Activated CD4-positive, alpha-beta T cell treated with anti-CD3 and anti-CD28 coated beads, Interleukin-2, amount 50 U/mL, for 16 hours (primary cell): ENCODE results near the gene NTF3.

ENCODE experiments used
- DNase-seq: peaks from one replicate; pipeline ENCODE4 v3.0.0-alpha.2; 2020

NTF3 gene

GRCh38 chr12:5489760-5490406 lies 58.0 kb downstream of the NTF3 start:
- no peak for DNase-seq

DNA sequence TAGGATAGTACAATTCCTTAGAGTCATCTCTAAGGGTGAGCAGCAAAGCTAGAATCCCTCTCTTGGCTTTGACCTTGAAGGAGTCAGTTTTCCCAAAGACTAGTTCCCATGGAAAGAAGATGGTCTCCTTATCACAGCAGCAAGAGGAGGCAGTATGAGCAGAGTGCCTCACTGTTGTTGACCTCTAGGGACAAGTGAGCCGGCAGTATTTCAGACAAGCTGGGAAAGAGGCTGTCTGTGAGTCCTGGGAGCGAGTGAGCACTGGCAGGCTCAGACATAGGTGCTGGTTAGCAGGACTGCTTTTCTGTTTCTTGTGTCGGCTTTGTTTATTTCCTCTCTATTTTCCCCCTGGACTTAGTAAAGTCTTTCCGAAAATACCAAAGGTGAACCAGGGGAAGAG lies 60.7 kb downstream of the NTF3 start:
- no peak for DNase-seq

- DNase-seq, result no peak
These were observed 61.1 kb downstream of the NTF3 start for GRCh38 chr12:5493018-5493417.

GRCh38 chr12:5494343-5494742 lies 62.4 kb downstream of the NTF3 start:
- no peak for DNase-seq

DNA sequence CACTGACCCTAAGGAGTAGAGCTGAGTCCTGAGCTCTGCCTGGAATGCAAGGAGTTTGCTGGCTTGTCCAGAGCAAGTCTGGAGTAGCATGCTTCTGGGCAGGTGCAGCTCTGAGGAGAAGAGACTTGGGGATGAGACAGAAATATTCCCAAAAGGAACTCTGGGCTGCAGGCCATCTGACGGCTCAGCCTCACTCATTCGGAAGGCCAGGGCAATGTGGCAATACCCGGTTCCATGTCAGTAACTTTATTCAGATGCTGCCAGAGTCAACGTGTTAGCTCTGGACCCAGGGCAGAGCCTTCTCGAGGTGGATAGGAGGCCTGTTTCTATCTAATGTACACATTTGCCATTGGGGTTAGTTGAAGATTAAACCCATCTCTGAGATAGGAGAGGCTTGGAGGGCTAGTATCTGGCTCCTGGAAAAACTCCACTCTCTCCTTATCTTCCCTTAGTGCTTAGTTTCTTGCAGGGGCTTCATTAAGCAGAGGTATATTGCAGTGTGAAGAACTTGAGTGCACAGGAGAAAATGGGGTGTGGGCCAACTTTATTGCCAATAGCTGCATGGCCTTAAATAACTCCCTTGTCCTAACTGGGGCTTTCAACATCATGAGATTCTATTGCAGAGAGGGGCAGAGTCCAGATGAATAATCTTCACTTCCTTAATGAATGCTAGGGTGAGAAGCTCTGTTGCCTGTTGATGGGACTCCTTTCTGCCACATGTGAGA lies 65.6 kb downstream of the NTF3 start:
- no peak for DNase-seq

DNA sequence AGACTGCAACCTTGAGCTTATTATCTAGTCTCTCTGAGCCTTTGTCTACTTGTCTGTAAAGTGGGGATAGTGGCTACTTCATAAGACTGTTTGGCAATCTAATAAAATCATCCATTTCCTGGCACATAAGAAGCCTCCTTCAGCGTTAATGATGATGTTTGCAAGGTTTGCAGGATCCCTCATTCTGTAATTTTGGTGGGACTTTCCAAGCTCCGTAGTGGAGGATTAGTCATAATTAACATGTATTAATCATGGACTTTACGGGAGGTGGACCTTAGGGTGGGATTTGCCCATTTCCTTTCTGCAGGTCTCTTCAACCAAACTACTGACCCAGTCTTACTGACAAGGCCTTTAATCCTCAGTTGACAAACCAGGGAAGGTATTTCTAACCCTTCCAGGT lies 66.2 kb downstream of the NTF3 start:
- DNase-seq, result no peak

DNA sequence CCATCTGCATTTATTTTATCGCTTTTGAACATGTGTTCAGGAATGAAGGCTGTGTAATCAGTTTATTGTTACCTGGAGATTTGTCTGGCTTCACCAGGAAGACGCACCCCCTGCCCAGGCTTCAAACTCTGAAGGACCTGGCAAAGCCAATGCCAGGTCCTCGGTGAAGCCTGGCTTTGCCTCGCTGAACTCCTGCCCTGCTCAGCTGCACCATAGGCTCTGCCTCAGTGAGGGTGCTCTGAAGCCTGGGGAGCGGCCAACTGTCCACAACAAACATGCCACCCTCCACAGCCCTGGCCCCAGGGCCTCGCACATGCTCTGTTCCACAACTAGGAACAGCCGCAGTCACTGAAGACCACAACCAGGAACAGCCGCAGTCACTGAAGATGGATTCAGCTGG lies 66.9 kb downstream of the NTF3 start:
- no peak for DNase-seq

DNA sequence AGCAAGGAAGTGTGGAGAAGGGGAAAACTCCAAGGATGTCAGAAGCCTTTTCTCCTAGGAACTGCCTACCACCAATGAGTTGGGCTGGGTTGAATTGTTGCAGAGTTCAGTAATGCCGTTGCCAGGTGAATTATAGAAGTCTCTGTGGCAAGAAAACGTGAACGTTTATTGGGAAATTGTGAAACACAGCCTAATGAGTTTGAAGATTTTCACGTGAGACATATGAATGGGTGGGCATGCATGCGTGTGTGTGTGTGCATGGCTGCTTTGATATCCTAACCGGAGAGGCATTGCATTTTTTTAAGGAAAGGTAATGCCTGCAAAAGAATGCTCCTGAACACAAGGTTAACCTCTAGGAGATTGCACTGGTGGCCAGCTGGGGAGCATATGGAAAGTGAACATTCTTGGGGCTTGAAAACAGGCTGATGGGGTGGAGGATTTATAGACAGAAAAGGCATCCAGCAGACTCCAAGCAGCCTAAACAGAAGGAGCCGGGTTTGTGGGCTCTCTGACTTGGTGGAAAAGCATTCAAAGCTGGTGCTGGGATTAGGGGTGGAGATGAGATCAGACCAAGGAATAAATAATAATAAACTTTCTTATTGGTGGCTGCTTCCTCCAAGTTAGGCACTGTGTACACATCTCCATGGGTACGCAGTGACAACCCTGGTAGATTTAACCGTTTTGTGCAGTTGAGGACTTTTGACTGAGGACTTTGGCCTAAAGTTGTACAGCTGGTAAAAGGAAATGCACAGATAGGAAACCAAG lies 67.8 kb downstream of the NTF3 start:
- DNase-seq, result no peak

GRCh38 chr12:5500331-5500659 lies 68.4 kb downstream of the NTF3 start:
- no peak for DNase-seq

DNA sequence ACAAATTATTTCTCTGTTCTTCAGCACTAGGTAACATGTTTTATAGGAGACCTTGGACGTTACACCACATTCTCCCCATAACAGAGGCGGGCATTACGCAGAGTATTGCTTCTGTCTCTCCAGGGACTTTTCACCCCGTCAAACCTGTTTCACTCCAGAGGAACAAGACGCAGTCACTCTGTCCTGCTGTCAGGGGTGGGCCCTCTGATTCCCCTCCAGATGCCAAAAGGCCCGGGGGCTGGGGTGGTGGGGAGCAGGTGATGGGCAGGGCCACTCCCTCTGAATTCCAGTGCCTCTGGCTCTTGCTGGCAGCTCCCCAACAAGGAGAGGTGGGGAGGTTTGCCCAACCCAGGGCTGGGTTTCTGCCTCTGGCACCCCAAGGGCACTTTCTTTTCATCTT lies 71.9 kb downstream of the NTF3 start:
- no peak for DNase-seq

DNA sequence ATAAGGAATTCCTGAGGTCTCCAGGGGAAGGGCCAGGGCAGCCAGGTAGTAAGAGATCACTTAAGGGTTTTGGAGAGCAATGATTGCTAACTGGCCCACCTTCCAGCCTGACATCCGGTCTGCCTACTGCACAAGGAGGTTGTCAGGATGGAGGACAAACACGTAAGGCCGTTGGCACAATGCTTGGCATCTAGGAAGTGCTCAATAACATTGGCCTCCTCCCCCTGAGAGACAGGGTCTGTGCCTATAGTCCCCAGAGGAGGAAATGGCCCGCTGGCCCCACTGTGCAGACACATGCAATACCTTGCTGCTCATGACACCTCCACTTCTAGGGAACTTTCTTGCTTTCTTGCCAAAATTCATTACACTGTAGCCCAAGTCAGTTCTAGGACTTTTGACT lies 73.2 kb downstream of the NTF3 start:
- no peak for DNase-seq

- DNase-seq, result no peak
These were observed 73.8 kb downstream of the NTF3 start for GRCh38 chr12:5505751-5506150.

DNA sequence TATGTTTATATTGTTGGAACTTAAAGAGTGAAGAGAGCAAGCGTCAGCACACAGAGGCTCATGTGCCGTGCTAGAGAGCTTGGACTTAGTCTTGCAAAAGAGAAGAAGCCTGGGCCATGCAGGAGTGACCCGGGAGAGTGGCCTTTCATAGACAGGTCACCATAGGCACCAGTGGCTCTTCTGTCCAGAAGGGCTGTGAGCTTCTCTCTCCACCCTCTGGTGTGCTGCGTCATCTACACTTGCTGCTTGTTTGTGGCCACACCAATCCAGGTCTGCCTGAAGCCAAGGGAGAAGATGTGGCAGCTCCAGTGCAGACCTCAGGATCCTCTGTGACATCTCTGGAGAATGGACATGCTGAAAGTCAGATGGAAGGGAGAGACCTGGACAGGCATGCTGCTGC lies 74.4 kb downstream of the NTF3 start:
- DNase-seq, result no peak

DNA sequence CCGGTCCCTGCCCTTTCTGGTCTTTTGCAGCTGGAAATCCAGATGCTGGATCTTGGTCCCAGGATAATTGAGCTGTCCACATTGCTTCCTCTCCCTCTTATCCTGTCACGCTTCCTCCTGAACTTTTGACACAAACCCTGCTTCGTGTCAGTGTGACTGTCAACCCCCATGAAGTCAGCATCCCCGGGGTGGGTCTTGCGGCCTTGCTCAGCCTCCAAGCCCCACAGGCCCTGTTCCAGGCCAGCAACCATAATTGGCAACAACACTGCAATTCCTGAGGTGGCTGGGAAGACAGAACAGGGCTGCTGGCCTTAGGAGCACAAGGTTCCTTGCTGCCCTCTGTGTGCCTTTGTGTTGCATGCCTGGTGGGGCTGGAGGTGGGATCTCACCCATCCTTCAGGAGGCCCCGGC lies 74.9 kb downstream of the NTF3 start:
- DNase-seq, result no peak

GRCh38 chr12:5507401-5507935 lies 75.6 kb downstream of the NTF3 start:
- no peak for DNase-seq

DNA sequence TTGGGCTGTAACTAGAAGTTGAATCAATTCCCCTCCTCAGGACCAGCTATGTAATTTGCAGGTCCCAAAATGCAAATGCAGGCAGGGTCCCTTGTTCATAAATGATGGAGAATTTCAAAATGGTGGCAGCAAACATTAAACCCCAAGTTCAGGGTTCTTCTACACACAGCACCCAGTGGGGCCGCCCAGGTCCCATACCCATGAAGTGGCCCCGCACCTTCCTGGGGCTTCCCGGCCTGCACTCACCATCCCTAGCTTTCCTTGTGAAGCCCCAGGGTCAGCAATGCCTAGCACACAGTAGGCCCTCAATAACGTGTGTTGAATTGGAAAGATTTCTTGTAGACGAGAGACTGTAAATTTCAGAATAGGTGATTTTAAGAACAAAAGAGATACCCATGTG lies 76.0 kb downstream of the NTF3 start:
- DNase-seq, result no peak

GRCh38 chr12:5509102-5509501 lies 77.2 kb downstream of the NTF3 start:
- DNase-seq, result no peak

- no peak for DNase-seq
These were observed 77.6 kb downstream of the NTF3 start for GRCh38 chr12:5509557-5509956.

- no peak for DNase-seq
These were observed 78.4 kb downstream of the NTF3 start for GRCh38 chr12:5510251-5510805.

DNA sequence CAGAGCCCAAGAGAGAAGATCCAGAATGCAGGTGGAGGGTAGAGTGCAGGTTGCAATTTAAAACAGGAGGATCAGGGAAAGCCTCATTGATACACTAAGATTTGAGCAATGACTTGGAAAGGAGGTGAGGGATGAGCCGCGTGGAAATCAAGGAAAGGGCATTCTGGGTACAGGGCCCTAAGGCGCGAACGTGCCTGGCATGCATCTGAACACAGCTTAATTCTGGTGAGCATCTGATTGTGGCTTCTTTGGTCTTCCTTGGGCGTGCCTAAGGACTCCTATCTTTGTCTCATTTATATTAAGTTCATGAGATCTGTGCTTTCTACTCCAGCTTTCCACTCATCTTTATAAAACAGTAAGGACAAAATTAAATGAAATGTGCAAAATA lies 79.3 kb downstream of the NTF3 start:
- no peak for DNase-seq

DNA sequence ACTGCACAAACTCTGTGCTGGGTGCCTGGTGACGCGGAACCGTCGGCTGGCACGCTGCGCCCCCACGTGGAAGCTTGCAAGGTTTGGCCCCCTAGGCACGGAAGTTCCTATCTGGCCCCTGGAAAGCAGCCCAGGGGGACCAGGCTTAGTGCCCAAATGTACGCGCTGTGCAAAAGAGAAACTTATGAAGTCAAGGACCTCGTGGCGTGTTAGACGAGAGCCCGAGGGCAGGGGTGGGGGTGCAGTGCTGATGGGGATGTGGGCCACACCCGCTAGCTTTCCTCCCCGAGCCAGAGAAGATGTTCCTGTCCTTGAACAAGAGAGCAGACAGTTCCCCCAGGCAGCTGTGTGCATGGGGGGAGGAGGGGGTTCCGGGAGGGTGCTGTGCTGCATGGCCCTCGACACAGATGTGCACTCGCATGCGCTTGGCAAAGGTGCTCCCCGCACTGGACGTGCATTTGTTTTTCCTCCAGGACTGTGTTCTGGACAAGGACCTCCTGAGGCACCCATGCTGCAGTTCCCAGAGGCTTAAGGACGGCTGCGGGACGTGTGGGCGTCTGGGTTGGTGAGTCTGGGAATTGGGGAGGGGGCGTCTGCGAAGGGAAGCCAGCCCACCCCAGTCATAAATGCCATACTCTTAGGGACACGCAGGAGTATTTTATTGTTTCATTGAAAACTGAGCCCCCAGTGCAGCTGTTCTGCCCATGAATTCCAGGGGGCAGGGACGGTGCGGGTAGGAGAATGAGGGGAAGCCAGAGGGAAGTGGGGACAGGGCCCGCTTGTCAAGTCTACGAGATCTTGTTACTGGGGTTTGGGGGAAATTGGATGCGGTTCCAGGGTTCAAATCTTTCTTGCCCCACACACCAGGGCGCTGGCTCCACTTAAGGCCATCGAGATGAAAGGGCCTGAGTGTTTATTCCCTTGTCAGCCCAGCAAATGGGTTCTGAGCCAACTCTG lies 80.0 kb downstream of the NTF3 start:
- DNase-seq, result peak; percentile 12

DNA sequence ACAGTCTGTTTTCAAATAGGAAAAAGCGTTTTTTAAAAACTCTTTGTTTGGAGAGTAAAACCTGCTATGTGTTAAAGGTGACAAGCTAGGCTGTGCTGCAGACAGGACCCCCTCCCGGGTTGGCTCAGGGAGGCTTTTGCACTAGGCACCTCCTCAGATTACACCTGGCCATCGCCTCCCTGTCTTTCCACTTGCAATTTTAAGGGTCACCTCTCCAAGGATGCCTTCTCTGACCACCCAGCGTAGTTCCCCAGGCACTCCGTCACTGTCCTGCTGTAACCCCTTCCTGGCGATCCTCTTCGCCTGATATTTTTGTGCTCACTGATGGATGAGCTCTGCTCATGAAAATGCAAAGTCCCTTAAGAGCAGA lies 80.7 kb downstream of the NTF3 start:
- DNase-seq, result no peak

DNA sequence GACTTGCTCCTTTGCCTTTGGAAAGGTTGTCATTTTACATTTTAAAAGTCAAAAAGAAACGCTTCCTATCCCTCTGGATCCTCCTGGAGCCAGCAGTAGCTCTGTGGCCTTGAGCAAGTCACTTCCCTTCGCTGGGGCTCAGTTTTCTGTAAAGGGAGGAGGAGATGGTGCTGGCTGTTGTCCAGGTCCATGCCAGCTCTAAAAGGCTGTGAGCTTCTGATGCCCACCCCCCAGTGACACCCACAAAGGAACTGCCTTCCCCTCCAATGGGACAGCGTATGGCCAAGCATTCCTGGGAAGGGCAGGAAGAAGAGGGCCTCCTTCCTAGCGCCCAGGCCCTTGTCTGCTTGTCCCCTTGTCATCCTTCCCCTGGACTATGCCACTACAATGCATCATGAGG lies 81.5 kb downstream of the NTF3 start:
- no peak for DNase-seq
